Bronchial epithelial cell (primary cell): ENCODE measurements around the gene S100A9. TPM values are rescaled to one million over a fixed set of nuclear protein-coding genes. Genes with fewer than 3 reads are reported as not detected.

ENCODE experiments used
- DNase-seq: peaks from one replicate; pipeline ENCODE4 v3.0.0-alpha.2; 2010; ENCODE audit warnings: low read depth
- FAIRE-seq: peaks from 2 replicates; lab custom pipeline; 2011; peaks lifted over from hg19 to GRCh38; lab: Jason Lieb, UNC
- H3K27me3 ChIP-seq: 2 replicates; pipeline ENCODE4 v1.5.1; 2011; ENCODE audit warnings: low read length; ENCODE audit not compliant: control insufficient read depth, insufficient read depth
- H3K36me3 ChIP-seq: 2 replicates; pipeline ENCODE4 v1.5.1; 2011; ENCODE audit warnings: low read length; ENCODE audit not compliant: control insufficient read depth, insufficient read depth
- H3K4me3 ChIP-seq: 2 replicates; pipeline ENCODE4 v1.5.1; 2011; ENCODE audit warnings: mild to moderate bottlenecking, low read depth, low read length, control low read depth
- total RNA-seq: library from RNA; depleted of rRNA; stranded (reverse); fragments of >200 nt; gene quantifications from 2 replicates; pipeline ENCODE4 v1.2.1, GENCODE V29; 2014
- TF ChIP-seq, protein P1 (sequence below): IDR thresholded peaks from 2 replicates; pipeline ENCODE4 v1.5.1; 2011; ENCODE audit warnings: mild to moderate bottlenecking, moderate library complexity, low read length, control low read depth, inconsistent platforms; ENCODE audit not compliant: insufficient read depth, severe bottlenecking

S100A9 gene
- total RNA-seq, 1 donor from 2014 or later, result 735 TPM

- DNase-seq, result no peak
- H3K4me3 ChIP-seq, result no peak overlapping the region
- H3K36me3 ChIP-seq, result no peaks in the 10 kb centered on the region
- TF ChIP-seq, protein P1, sequence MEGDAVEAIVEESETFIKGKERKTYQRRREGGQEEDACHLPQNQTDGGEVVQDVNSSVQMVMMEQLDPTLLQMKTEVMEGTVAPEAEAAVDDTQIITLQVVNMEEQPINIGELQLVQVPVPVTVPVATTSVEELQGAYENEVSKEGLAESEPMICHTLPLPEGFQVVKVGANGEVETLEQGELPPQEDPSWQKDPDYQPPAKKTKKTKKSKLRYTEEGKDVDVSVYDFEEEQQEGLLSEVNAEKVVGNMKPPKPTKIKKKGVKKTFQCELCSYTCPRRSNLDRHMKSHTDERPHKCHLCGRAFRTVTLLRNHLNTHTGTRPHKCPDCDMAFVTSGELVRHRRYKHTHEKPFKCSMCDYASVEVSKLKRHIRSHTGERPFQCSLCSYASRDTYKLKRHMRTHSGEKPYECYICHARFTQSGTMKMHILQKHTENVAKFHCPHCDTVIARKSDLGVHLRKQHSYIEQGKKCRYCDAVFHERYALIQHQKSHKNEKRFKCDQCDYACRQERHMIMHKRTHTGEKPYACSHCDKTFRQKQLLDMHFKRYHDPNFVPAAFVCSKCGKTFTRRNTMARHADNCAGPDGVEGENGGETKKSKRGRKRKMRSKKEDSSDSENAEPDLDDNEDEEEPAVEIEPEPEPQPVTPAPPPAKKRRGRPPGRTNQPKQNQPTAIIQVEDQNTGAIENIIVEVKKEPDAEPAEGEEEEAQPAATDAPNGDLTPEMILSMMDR, result no peak
- no peak for FAIRE-seq
- no peaks in the 10 kb centered on the region for H3K27me3 ChIP-seq
These were observed 21.0 kb upstream of the S100A9 start for GRCh38 chr1:153336650-153337049.

DNA sequence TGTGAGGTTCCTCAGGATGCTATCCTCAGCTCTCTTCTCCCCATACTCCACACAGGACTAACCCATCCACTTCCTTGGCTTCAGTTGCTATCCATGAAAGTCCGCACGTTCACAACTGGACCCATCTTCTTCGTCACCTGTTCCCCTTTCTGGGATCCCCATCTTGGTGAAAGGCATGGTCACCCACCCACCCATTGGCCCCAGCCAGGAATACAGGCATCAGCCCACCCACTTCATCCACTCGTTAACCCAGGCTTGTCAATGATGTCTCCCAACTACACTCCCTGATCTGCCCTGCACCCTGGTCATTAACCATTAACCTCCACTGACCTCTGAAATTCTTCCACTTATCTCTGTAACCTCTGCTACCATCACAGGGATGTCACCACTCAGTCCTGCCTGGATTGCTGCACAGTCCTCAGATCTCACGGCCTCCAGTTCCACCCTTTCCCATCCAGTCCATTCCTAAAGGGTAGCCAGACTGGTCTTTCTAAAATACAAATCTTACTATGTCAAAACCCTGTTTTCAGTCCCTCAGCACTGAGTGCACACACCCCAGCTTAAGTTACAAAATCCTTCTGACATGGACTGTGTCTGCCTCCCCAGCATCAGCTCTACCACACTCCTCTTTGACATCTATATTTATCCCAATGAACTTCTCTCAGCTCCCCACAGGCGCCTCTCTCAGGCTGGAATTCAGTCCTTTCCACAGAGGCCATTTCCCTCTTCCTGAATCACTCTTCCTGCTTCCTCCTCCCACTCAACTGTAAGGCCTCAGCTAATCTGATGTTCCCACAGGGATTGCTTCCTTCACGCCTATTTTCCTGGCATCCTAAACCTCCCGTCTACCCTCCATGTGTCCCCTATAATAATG is 19.4 kb upstream of the S100A9 start:
- no peaks in the 10 kb centered on the region for H3K36me3 ChIP-seq
- TF ChIP-seq, protein P1, result no peak
- no peaks in the 10 kb centered on the region for H3K27me3 ChIP-seq
- FAIRE-seq, result peak; percentile 13
- no peak for DNase-seq
- H3K4me3 ChIP-seq, result no peak overlapping the region

DNA sequence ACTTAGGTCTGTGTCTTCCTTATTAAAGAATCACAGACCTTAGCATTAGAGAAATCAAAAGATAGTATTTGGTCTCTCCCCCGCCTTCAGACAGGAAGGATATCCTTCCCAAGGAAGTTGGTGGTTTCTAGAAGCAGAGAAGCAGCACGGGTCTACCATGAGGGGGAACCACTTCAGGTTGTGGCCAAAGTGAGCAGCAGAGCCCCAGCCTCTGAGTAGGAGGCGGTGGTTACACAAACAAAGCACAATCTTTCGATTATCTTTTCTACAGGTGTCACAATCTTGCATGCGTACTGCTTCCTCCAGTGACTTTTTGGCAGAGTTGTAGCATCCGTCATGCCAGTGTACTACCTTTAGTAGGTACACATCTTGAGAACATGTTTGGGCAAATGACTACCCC is 17.9 kb upstream of the S100A9 start:
- H3K4me3 ChIP-seq, result no peak overlapping the region
- TF ChIP-seq, protein P1, result no peak
- DNase-seq (no peak), FAIRE-seq (no peak)
- H3K27me3 ChIP-seq, result no peaks in the 10 kb centered on the region
- H3K36me3 ChIP-seq, result no peaks in the 10 kb centered on the region

- FAIRE-seq, result no peak
- DNase-seq, result no peak
These were observed 17.3 kb upstream of the S100A9 start for GRCh38 chr1:153340356-153340755.

DNA sequence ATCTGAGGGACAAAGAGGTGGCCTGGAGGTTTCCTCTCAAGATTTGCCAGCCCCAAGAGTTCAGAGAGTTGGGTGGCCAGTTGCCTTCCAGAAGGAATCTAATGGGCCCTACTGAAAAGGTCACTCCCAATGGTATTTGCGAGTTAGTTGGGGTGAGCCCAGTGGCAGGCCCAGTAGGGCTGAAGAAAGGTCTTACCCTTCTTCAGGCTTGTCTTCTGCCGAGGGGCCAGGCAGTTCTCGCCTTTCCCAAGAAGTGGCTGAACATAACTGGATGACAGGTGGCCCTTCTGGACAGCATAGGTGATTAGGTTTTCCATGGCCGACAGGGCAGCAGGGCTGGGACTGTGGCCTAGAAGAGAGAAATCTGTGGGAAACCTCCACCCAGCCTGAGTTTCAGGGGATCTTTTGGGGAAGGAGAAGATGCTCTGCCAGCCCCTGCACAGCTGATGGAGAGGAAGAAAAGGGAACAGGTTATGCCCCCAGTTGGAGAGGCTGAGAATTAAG is 16.2 kb upstream of the S100A9 start:
- Histone ChIP-seq H3K4me3 (no peak overlapping the region), H3K27me3 (no peaks in the 10 kb centered on the region), H3K36me3 (no peaks in the 10 kb centered on the region)
- TF ChIP-seq, protein P1, result no peak
- FAIRE-seq (no peak), DNase-seq (no peak)

More at GRCh38 chr1:153340356-153340755, 17.3 kb upstream of the S100A9 start:
- Histone ChIP-seq H3K4me3 (no peak overlapping the region), H3K36me3 (no peaks in the 10 kb centered on the region), H3K27me3 (no peaks in the 10 kb centered on the region)
- TF ChIP-seq, protein P1, result no peak
